H1 (cell line): Measurements from ENCODE around the gene KRT72. TPM values are rescaled to one million over a fixed set of nuclear protein-coding genes. Genes with fewer than 3 reads are reported as not detected.
A peak's percentile ranks its signal among the peaks of the same experiment; 100 is the strongest.

Source experiments
- CTCF ChIA-PET: fragments of 300-600 bp; sonication (Branson Sonifier 250); formaldehyde crosslinking; loops from one replicate; lab custom pipeline; 2021; ENCODE audit not compliant: partially characterized antibody; lab: Charles Lee
- POLR2A ChIA-PET: fragments of 300-600 bp; sonication (Branson Sonifier 250); formaldehyde crosslinking; loops from one replicate; lab custom pipeline; 2021; ENCODE audit warnings: inconsistent platforms; ENCODE audit not compliant: partially characterized antibody; lab: Charles Lee
- DNase-seq, 2 experiments: peaks; one replicate each; pipeline versions ENCODE4 v3.0.0 to v3.0.0-alpha.2; 2010 to 2022; ENCODE audit warnings: low spot score in 2 of 2, low read depth in 1 of 2, mixed read lengths in 1 of 2
- FAIRE-seq: peaks from 2 replicates; lab custom pipeline; 2011; peaks lifted over from hg19 to GRCh38; lab: Jason Lieb, UNC
- H2AFZ ChIP-seq: 2 replicates; pipeline ENCODE4 v1.8.1; 2012; ENCODE audit warnings: low read length, inconsistent platforms
- H2AK5ac ChIP-seq: 2 replicates; pipeline ENCODE4 v1.6.1; 2013; ENCODE audit warnings: low read depth, low read length
- H2BK120ac ChIP-seq: replicated peaks from 2 replicates; pipeline ENCODE3; 2013; ENCODE audit warnings: low read depth, low read length, inconsistent platforms
- H2BK12ac ChIP-seq: 2 replicates; pipeline ENCODE4 v1.6.1; 2013; ENCODE audit warnings: low read depth, low read length
- H2BK15ac ChIP-seq: 2 replicates; pipeline ENCODE4 v1.6.1; 2013; ENCODE audit warnings: low read length
- H2BK20ac ChIP-seq: 2 replicates; pipeline ENCODE4 v1.6.1; 2013; ENCODE audit warnings: low read length
- H2BK5ac ChIP-seq: 2 replicates; pipeline ENCODE4 v1.6.1; 2013; ENCODE audit warnings: low read depth, low read length
- H3K14ac ChIP-seq: 2 replicates; pipeline ENCODE4 v1.6.1; 2013; ENCODE audit warnings: inconsistent platforms; ENCODE audit not compliant: insufficient read length
- H3K18ac ChIP-seq: 2 replicates; pipeline ENCODE4 v1.6.1; 2013; ENCODE audit warnings: low read length; ENCODE audit errors: extremely low read depth
- H3K23ac ChIP-seq: 2 replicates; pipeline ENCODE4 v1.6.1; 2013; ENCODE audit warnings: inconsistent platforms; ENCODE audit not compliant: insufficient read length
- H3K23me2 ChIP-seq: 2 replicates; pipeline ENCODE4 v1.6.1; 2013; ENCODE audit warnings: low read depth, low read length
- H3K27ac ChIP-seq: 2 replicates; pipeline ENCODE4 v1.6.1; 2011; ENCODE audit warnings: low read depth, low read length, inconsistent platforms
- H3K27me3 ChIP-seq, 4 experiments: replicated peaks in 1 of 4; 1 replicate in 1 of 4; 2 replicates in 3 of 4; pipeline versions ENCODE4 v1.6.1 to v1.8.1; 2011 to 2013; ENCODE audit warnings: low read length in 3 of 4, mild to moderate bottlenecking in 3 of 4, inconsistent platforms in 2 of 4, mixed read lengths in 2 of 4, moderate library complexity in 1 of 4; ENCODE audit not compliant: control insufficient read depth in 3 of 4, insufficient read depth in 3 of 4; ENCODE audit errors: extremely low read depth in 1 of 4
- H3K36me3 ChIP-seq, 4 experiments: 2 replicates each; pipeline versions ENCODE4 v1.6.1 to v1.8.1; 2011 to 2013; ENCODE audit warnings: mild to moderate bottlenecking in 4 of 4, low read length in 3 of 4, moderate library complexity in 2 of 4, control low read depth in 1 of 4, inconsistent platforms in 1 of 4; ENCODE audit not compliant: insufficient read depth in 4 of 4, control insufficient read depth in 2 of 4
- H3K4ac ChIP-seq: replicated peaks from 2 replicates; pipeline ENCODE3; 2013; ENCODE audit warnings: low read length, low read depth, mixed read lengths, inconsistent platforms; ENCODE audit not compliant: insufficient read length
- H3K4me1 ChIP-seq, 4 experiments: replicated peaks in 1 of 4; 1 replicate in 1 of 4; 2 replicates in 3 of 4; pipeline versions ENCODE4 v1.6.1 to v1.8.1; 2011 to 2013; ENCODE audit warnings: low read length in 3 of 4, inconsistent platforms in 2 of 4, mixed read lengths in 1 of 4; ENCODE audit not compliant: insufficient read depth in 4 of 4, control insufficient read depth in 3 of 4
- H3K4me2 ChIP-seq, 2 experiments: 2 replicates each; pipeline versions ENCODE4 v1.6.1 to v1.8.1; 2011 to 2013; ENCODE audit warnings: low read depth in 2 of 2, low read length in 2 of 2, control low read depth in 1 of 2, inconsistent platforms in 1 of 2, mild to moderate bottlenecking in 1 of 2; ENCODE audit not compliant: insufficient read depth in 1 of 2
- H3K4me3 ChIP-seq, 4 experiments: fragments of 200-600, 300-600 bp in 1 of 4; sonication (generic), shearing (Covaris generic), sonication (Bioruptor Twin) in 1 of 4; 2 replicates each; pipeline versions ENCODE4 v1.5.1 to v1.8.1; 2011 to 2016; ENCODE audit warnings: low read length in 4 of 4, low read depth in 3 of 4, control low read depth in 2 of 4, inconsistent platforms in 2 of 4, mild to moderate bottlenecking in 2 of 4, mixed read lengths in 1 of 4, moderate library complexity in 1 of 4; ENCODE audit not compliant: insufficient read depth in 2 of 4; ENCODE audit errors: extremely low read depth in 1 of 4
- H3K56ac ChIP-seq: replicated peaks from 2 replicates; pipeline ENCODE3; 2013; ENCODE audit warnings: low read depth, mild to moderate bottlenecking, mixed read lengths, low read length, inconsistent platforms; ENCODE audit not compliant: insufficient read length
- H3K79me1 ChIP-seq: 2 replicates; pipeline ENCODE4 v1.6.1; 2013; ENCODE audit warnings: low read depth, low read length, control low read depth
- H3K79me2 ChIP-seq, 2 experiments: 2 replicates each; pipeline versions ENCODE4 v1.6.1 to v1.8.1; 2012 to 2013; ENCODE audit warnings: low read length in 2 of 2, mild to moderate bottlenecking in 2 of 2, inconsistent platforms in 1 of 2; ENCODE audit not compliant: insufficient read depth in 2 of 2, control insufficient read depth in 1 of 2
- H3K9ac ChIP-seq, 4 experiments: replicated peaks in 1 of 4; 1 replicate in 1 of 4; 2 replicates in 3 of 4; pipeline versions ENCODE4 v1.6.1 to v1.8.1; 2011 to 2013; ENCODE audit warnings: low read depth in 3 of 4, low read length in 3 of 4, control low read depth in 2 of 4, mild to moderate bottlenecking in 2 of 4, moderate library complexity in 2 of 4, inconsistent platforms in 1 of 4; ENCODE audit errors: extremely low read depth in 1 of 4
- H3K9me3 ChIP-seq, 2 experiments: 2 replicates each; pipeline versions ENCODE4 v1.6.1 to v1.8.1; 2012 to 2013; ENCODE audit warnings: mild to moderate bottlenecking in 2 of 2, moderate library complexity in 2 of 2, control low read depth in 1 of 2, inconsistent platforms in 1 of 2, low read depth in 1 of 2, low read length in 1 of 2, mixed read lengths in 1 of 2; ENCODE audit not compliant: insufficient read depth in 2 of 2
- H4K20me1 ChIP-seq, 2 experiments: replicated peaks in 1 of 2; 2 replicates each; pipeline versions ENCODE3 to v1.8.1; 2011 to 2013; ENCODE audit warnings: inconsistent platforms in 2 of 2, low read length in 2 of 2, mild to moderate bottlenecking in 1 of 2; ENCODE audit not compliant: insufficient read depth in 2 of 2, control insufficient read depth in 1 of 2
- H4K5ac ChIP-seq: 2 replicates; pipeline ENCODE4 v1.6.1; 2013; ENCODE audit warnings: low read length, low read depth, mixed read lengths, inconsistent platforms; ENCODE audit not compliant: insufficient read length
- H4K8ac ChIP-seq: 2 replicates; pipeline ENCODE4 v1.8.0; 2013; ENCODE audit warnings: mild to moderate bottlenecking, moderate library complexity, low read length, inconsistent platforms; ENCODE audit not compliant: insufficient read depth; ENCODE audit errors: extremely low read depth
- H4K91ac ChIP-seq: replicated peaks from 2 replicates; pipeline ENCODE3; 2013; ENCODE audit warnings: low read length, mixed read lengths, inconsistent platforms; ENCODE audit not compliant: insufficient read length
- CEBPB ChIP-seq: IDR thresholded peaks from 2 replicates; pipeline ENCODE4 v1.6.1; 2012; ENCODE audit warnings: low read depth, low read length
- EZH2 ChIP-seq: fragments of 200-600 bp; sonication (generic); IDR thresholded peaks from 2 replicates; pipeline ENCODE4 v1.7.1; 2012; ENCODE audit warnings: low read depth, mild to moderate bottlenecking, moderate library complexity, low read length, inconsistent platforms; ENCODE audit not compliant: severe bottlenecking
- PHF8 ChIP-seq: fragments of 200-600 bp; sonication (generic); conservative IDR thresholded peaks from 2 replicates; pipeline ENCODE4 v1.7.1; 2012; ENCODE audit warnings: low read depth, mild to moderate bottlenecking, inconsistent platforms, low read length, moderate library complexity
- RAD21 ChIP-seq, 2 experiments: IDR thresholded peaks in 1 of 2; conservative IDR thresholded peaks in 1 of 2; 2 replicates each; pipeline ENCODE4 v1.6.1; 2011; ENCODE audit warnings: low read depth in 2 of 2, low read length in 2 of 2, improper control_type of control experiment in 1 of 2, inconsistent platforms in 1 of 2, mild to moderate bottlenecking in 1 of 2, moderate library complexity in 1 of 2
- RNF2 ChIP-seq: fragments of 200-900, 300-1000 bp; sonication (generic); IDR thresholded peaks from 2 replicates; pipeline ENCODE4 v1.7.1; 2016; ENCODE audit warnings: borderline replicate concordance, low read depth, mild to moderate bottlenecking, antibody characterized with exemption, low read length; ENCODE audit not compliant: poor library complexity, severe bottlenecking; ENCODE audit errors: missing control alignments
- SIX5 ChIP-seq: IDR thresholded peaks from 2 replicates; pipeline ENCODE4 v1.6.1; 2011; ENCODE audit warnings: mild to moderate bottlenecking, low read depth, low read length
- SRF ChIP-seq: IDR thresholded peaks from 2 replicates; pipeline ENCODE4 v1.6.1; 2011; ENCODE audit warnings: mild to moderate bottlenecking, low read depth, low read length, moderate library complexity
- TEAD4 ChIP-seq: IDR thresholded peaks from 2 replicates; pipeline ENCODE4 v1.6.1; 2012; ENCODE audit warnings: low read depth, low read length, inconsistent platforms, mixed read lengths
- YY1 ChIP-seq: IDR thresholded peaks from 2 replicates; pipeline ENCODE4 v1.6.1; 2011; ENCODE audit warnings: low read depth, mild to moderate bottlenecking, low read length
- ZNF274 ChIP-seq: IDR thresholded peaks from 2 replicates; pipeline ENCODE4 v1.7.0; 2012; ENCODE audit warnings: low read length, borderline replicate concordance; ENCODE audit errors: extremely low read depth
- WGBS, 2 experiments: shearing (Covaris generic) in 1 of 2; methylation state at CpG; one replicate each; pipeline versions ENCODE4 v1.1.6 to v1.1.7; 2013 to 2015; ENCODE audit warnings: low lambda C conversion rate in 2 of 2, mixed read lengths in 2 of 2, inconsistent platforms in 1 of 2, low coverage in 1 of 2, missing lambda C conversion rate in 1 of 2; ENCODE audit not compliant: insufficient replicate concordance in 2 of 2, insufficient coverage in 1 of 2, insufficient read length in 1 of 2; ENCODE audit errors: extremely low coverage in 1 of 2, missing lambda C conversion rate in 1 of 2; 5-methylcytosine and 5-hydroxymethylcytosine counted together
- polyA plus RNA-seq, 7 experiments: library from polyadenylated mRNA; depleted of rRNA in 3 of 7; stranded (reverse) in 5 of 7; unstranded in 2 of 7; fragments of >200 nt in 5 of 7; fragments of 200-250 nt in 2 of 7; gene quantifications; 1 replicate in 5 of 7; 2 replicates in 1 of 7; 4 replicates in 1 of 7; pipeline versions ENCODE4 v1.2.1 to v1.2.3, GENCODE V29; 2011 to 2013; ENCODE audit warnings: missing spikeins in 2 of 7, mixed read lengths in 2 of 7
- total RNA-seq: library from RNA; stranded (reverse); fragmentation: NEBNext Ultra II Directional; extraction: Animal tissue kit (Norgen Biotek cat#: 25700); gene quantifications from 2 replicates; pipeline ENCODE4 v1.2.1, GENCODE V29; 2021

The KRT72 gene
- total and polyA plus RNA-seq, 2 of the 8 experiments (the other 6 are each of a cell fraction or from before 2014, with no cell fraction given), result not detected

GRCh38 chr12:52618866-52619265 lies 17.6 kb upstream of the KRT72 start:
- Histone ChIP-seq H3K23me2 (no peaks in the 10 kb centered on the region), H2BK120ac (no peak overlapping the region), H3K9ac (no peak overlapping the region)
- no peak for FAIRE-seq
- POLR2A ChIA-PET, result no interaction called here
- no peak for TF ChIP-seq TEAD4
- TF ChIP-seq RAD21 (IDR thresholded peaks at IDR 0.05 in 1 of 2, conservative IDR thresholded peaks at IDR 0.05 in 1 of 2; ENCODE audit: low read depth in 2 of 2, low read length in 2 of 2), result no peak
- TF ChIP-seq ZNF274, result no peak
- TF ChIP-seq CEBPB, result no peak
- no peak for TF ChIP-seq SIX5
- no peak for TF ChIP-seq SRF
- TF ChIP-seq EZH2, result no peak
- no peak for TF ChIP-seq PHF8
- no peak for TF ChIP-seq YY1
- TF ChIP-seq RNF2, result no peak
- TF ChIP-seq, all 59 proteins: peak for 0
- H2BK5ac ChIP-seq, result no peak overlapping the region
- no peak overlapping the region for H3K23ac ChIP-seq
- H3K27me3 ChIP-seq, result no peaks in the 10 kb centered on the region
- H3K4me3 ChIP-seq, result no peak overlapping the region
- H2AK5ac ChIP-seq, result no peak overlapping the region
- no peaks in the 10 kb centered on the region for H3K79me2 ChIP-seq
- no peak overlapping the region for H3K18ac ChIP-seq
- no peak overlapping the region for H3K4me2 ChIP-seq
- H2BK15ac ChIP-seq, result no peak overlapping the region
- H3K4me1 ChIP-seq, result no peaks in the 10 kb centered on the region; a peak in 1 of 7 replicates
- no peak overlapping the region for H2BK12ac ChIP-seq
- H4K91ac ChIP-seq, result no peak overlapping the region
- no peaks in the 10 kb centered on the region for H3K36me3 ChIP-seq
- no peaks in the 10 kb centered on the region for H3K9me3 ChIP-seq
- H3K27ac ChIP-seq, result no peak overlapping the region
- H3K56ac ChIP-seq, result no peak overlapping the region
- H2BK20ac ChIP-seq, result no peak overlapping the region
- H2AFZ ChIP-seq, result no peak overlapping the region
- no peak overlapping the region for H3K4ac ChIP-seq
- no peaks in the 10 kb centered on the region for H3K79me1 ChIP-seq
- DNase-seq, result peak in 1 of 2 experiments; percentile 33
- 85% methylated on average over 2 of the region's 2 CpGs; no CpG with 5 or more reads in 1 of the 2 experiments for WGBS, 2 experiments
- H3K14ac ChIP-seq, result no peak overlapping the region
- CTCF ChIA-PET, result interaction anchor here (0.8 to 2.8 kb wide), 11 partner anchors 10 to 476 kb away, joined by 3 to 8 read pairs (median 3); no protein-coding TSS in a partner anchor
- H4K20me1 ChIP-seq, result no peaks in the 10 kb centered on the region
- H4K8ac ChIP-seq, result no peak overlapping the region
- H4K5ac ChIP-seq, result no peak overlapping the region
